CD4-positive, alpha-beta memory T cell (primary cell): ENCODE data around the gene ZFYVE28. TPM values are rescaled to one million over a fixed set of nuclear protein-coding genes. Genes with fewer than 3 reads are reported as not detected.
A peak's percentile ranks its signal among the peaks of the same experiment; 100 is the strongest.

ENCODE experiments used
- CTCF ChIA-PET: fragments of 350-600 bp; sonication (Branson Sonifier 250); formaldehyde crosslinking; loops from one replicate; lab custom pipeline; 2021; ENCODE audit warnings: inconsistent platforms; ENCODE audit not compliant: partially characterized antibody; lab: Charles Lee
- POLR2A ChIA-PET: fragments of 350-600 bp; sonication (Branson Sonifier 250); formaldehyde crosslinking; loops from one replicate; lab custom pipeline; 2021; ENCODE audit not compliant: partially characterized antibody; lab: Charles Lee
- DNase-seq, 5 donors: peaks; one replicate each; pipeline versions ENCODE4 v3.0.0 to v3.0.0-alpha.2; 2020 to 2022; ENCODE audit warnings: mixed read lengths in 1 of 5
- H3K27ac ChIP-seq: one replicate; pipeline ENCODE4 v1.7.0; 2013; ENCODE audit warnings: low read depth, low read length
- H3K27me3 ChIP-seq: 2 replicates; pipeline ENCODE4 v1.7.0; 2013; ENCODE audit warnings: mild to moderate bottlenecking, low read length, moderate library complexity; ENCODE audit not compliant: insufficient read depth
- H3K36me3 ChIP-seq: 2 replicates; pipeline ENCODE4 v1.7.0; 2013; ENCODE audit warnings: mild to moderate bottlenecking, low read length, moderate library complexity; ENCODE audit not compliant: insufficient read depth
- H3K4me1 ChIP-seq: 2 replicates; pipeline ENCODE4 v1.7.0; 2013; ENCODE audit warnings: mild to moderate bottlenecking, low read length, moderate library complexity; ENCODE audit not compliant: insufficient read depth
- H3K4me3 ChIP-seq, 2 donors: one replicate each; pipeline ENCODE4 v1.7.0; 2013; ENCODE audit warnings: low read length in 2 of 2, mild to moderate bottlenecking in 1 of 2
- H3K9me3 ChIP-seq, 2 donors: one replicate each; pipeline ENCODE4 v1.7.0; 2013; ENCODE audit warnings: low read length in 2 of 2, control low read depth in 1 of 2; ENCODE audit not compliant: control insufficient read depth in 1 of 2
- H3K27ac Mint-ChIP-seq, 7 donors: one replicate each; pipeline ENCODE4 v1.8.0; 2020 to 2021; ENCODE audit warnings: mixed read lengths in 7 of 7, mild to moderate bottlenecking in 6 of 7, inconsistent platforms in 3 of 7, moderate library complexity in 3 of 7
- H3K27me3 Mint-ChIP-seq, 2 donors: one replicate each; pipeline ENCODE4 v1.8.0; 2020 to 2021; ENCODE audit warnings: mixed read lengths in 2 of 2
- H3K36me3 Mint-ChIP-seq, 2 donors: one replicate each; pipeline ENCODE4 v1.8.0; 2020 to 2021; ENCODE audit warnings: mixed read lengths in 2 of 2, inconsistent platforms in 1 of 2, mild to moderate bottlenecking in 1 of 2
- H3K4me1 Mint-ChIP-seq, 4 donors: one replicate each; pipeline ENCODE4 v1.8.0; 2020 to 2021; ENCODE audit warnings: mixed read lengths in 4 of 4, mild to moderate bottlenecking in 1 of 4
- H3K4me3 Mint-ChIP-seq, 8 donors: one replicate each; pipeline ENCODE4 v1.8.0; 2020 to 2021; ENCODE audit warnings: mixed read lengths in 8 of 8, mild to moderate bottlenecking in 7 of 8, moderate library complexity in 6 of 8, inconsistent platforms in 3 of 8
- H3K9me3 Mint-ChIP-seq, 8 donors: one replicate each; pipeline ENCODE4 v1.8.0; 2020 to 2021; ENCODE audit warnings: mixed read lengths in 8 of 8, mild to moderate bottlenecking in 5 of 8, inconsistent platforms in 3 of 8, moderate library complexity in 1 of 8
- intact Hi-C: fragments of 100-400 bp; cut with micrococcal nuclease; formaldehyde crosslinking; loops from one replicate; pipeline ENCODE4 v1.15.1; 2023
- polyA plus RNA-seq, 2 donors: library from polyadenylated mRNA; unstranded; fragments of 300-500 nt; fragmentation: Illumina TruSeq; gene quantifications; one replicate each; pipeline ENCODE4 v1.2.3, GENCODE V29; 2021
- total RNA-seq, 2 experiments: library from RNA; stranded (reverse); gene quantifications; one replicate each; pipeline ENCODE4 v1.2.3, GENCODE V29; 2021

The ZFYVE28 gene
- total and polyA plus RNA-seq, 4 experiments from 2014 or later: 13.1 to 31.8 (median 23.8) TPM

GRCh38 chr4:2243681-2244380, 174.6 kb downstream of the ZFYVE28 start:
- no peaks in the 10 kb centered on the region for H3K9me3 ChIP-seq
- peak overlapping the region; percentile 39 to 94 (median 91) for H3K27ac Mint-ChIP-seq
- H3K36me3 ChIP-seq: peaks cover 4% of the 10 kb centered on the region
- H3K9me3 Mint-ChIP-seq: no peaks in the 10 kb centered on the region
- no peak overlapping the region for H3K27ac ChIP-seq
- H3K4me1 ChIP-seq: peaks cover 25% of the 10 kb centered on the region
- H3K36me3 Mint-ChIP-seq: peaks cover 10 to 21% of the 10 kb centered on the region in 2 donors
- no peaks in the 10 kb centered on the region for H3K27me3 ChIP-seq
- POLR2A ChIA-PET: interaction anchor here (0.8 to 1.8 kb wide), 3 partner anchors 18 to 20 kb away, joined by 3 to 5 read pairs (median 3); no protein-coding TSS in a partner anchor
- CTCF ChIA-PET: interaction anchor here (1.0 to 1.1 kb wide), 2 partner anchors 18 to 23 kb away, joined by 3 read pairs; no protein-coding TSS in a partner anchor
- H3K4me3 Mint-ChIP-seq: peak overlapping the region in 4 of 8 donors; percentile 1 to 20 (median 10)
- H3K4me3 ChIP-seq: no peak overlapping the region
- no peak for DNase-seq
- intact Hi-C loops: loop anchor here (2.0 to 5.0 kb wide), 4 partner anchors 39 to 828 kb away; partner anchors contain the start of genes HTT, HTT-AS and LETM1
- H3K27me3 Mint-ChIP-seq: no peaks in the 10 kb centered on the region
- peaks cover 35 to 55% (median 44%) of the 10 kb centered on the region in 4 donors for H3K4me1 Mint-ChIP-seq

GRCh38 chr4:2241410-2242353, 176.8 kb downstream of the ZFYVE28 start, which contains the start of the genes HAUS3 and POLN:
HAUS3 (minus strand) TSS chr4:2242121; CDS start chr4:2240946, 1,175 bp downstream.
POLN (minus strand) TSS chr4:2242121; CDS start chr4:2229231, 12,890 bp downstream.
- H3K27me3 ChIP-seq: no peaks in the 10 kb centered on the region
- peaks cover 25 to 36% of the 10 kb centered on the region in 2 donors for H3K36me3 Mint-ChIP-seq
- no peaks in the 10 kb centered on the region for H3K9me3 ChIP-seq
- no peaks in the 10 kb centered on the region for H3K27me3 Mint-ChIP-seq
- intact Hi-C loops: loop anchor here (1.0 to 5.0 kb wide), 8 partner anchors 21 to 831 kb away; partner anchors contain the start of genes CFAP99, HTT, HTT-AS and LETM1
- peak; percentile 98 to 100 (median 100) for DNase-seq
- H3K4me1 Mint-ChIP-seq: peaks cover 46 to 73% (median 58%) of the 10 kb centered on the region in 4 donors
- peak within 1 kb of the TSS; percentile 49 to 91 for H3K4me3 ChIP-seq
- H3K4me1 ChIP-seq: peaks cover 44% of the 10 kb centered on the region
- POLR2A ChIA-PET: interaction anchor here (0.6 to 3.6 kb wide), 21 partner anchors 9 to 597 kb away, joined by 3 to 62 read pairs (median 5); partner anchors contain the start of genes CFAP99, FAM193A, MXD4 and NELFA
- CTCF ChIA-PET: interaction anchor here (0.6 to 2.7 kb wide), 12 partner anchors 9 to 203 kb away, joined by 3 to 14 read pairs (median 4); partner anchors contain the start of genes CFAP99, MXD4 and ZFYVE28
- H3K36me3 ChIP-seq: no peaks in the 10 kb centered on the region
- peak within 1 kb of the TSS; percentile 81 to 95 (median 91) for H3K4me3 Mint-ChIP-seq
- peak within 1 kb of the TSS; percentile 85 to 98 (median 93) for H3K27ac Mint-ChIP-seq
- no peaks in the 10 kb centered on the region for H3K9me3 Mint-ChIP-seq
- H3K27ac ChIP-seq: peak within 1 kb of the TSS; percentile 88

- intact Hi-C loops: loop anchor here (5.0 kb wide), 2 partner anchors 384 to 831 kb away; partner anchors contain the start of genes HTT, HTT-AS and LETM1
- H3K27me3 ChIP-seq: no peaks in the 10 kb centered on the region
- H3K9me3 ChIP-seq: no peaks in the 10 kb centered on the region
- ChIA-PET CTCF (interaction anchor here (1.1 to 2.7 kb wide), 8 partner anchors 8 to 203 kb away, joined by 3 to 14 read pairs (median 5); partner anchors contain the start of genes CFAP99 and MXD4), POLR2A (interaction anchor here (0.7 to 3.6 kb wide), 16 partner anchors 9 to 296 kb away, joined by 3 to 62 read pairs (median 6); partner anchors contain the start of genes CFAP99, FAM193A, MXD4 and NELFA)
- Mint-ChIP-seq H3K27ac (peak overlapping the region; percentile 85 to 98 (median 93)), H3K27me3 (no peaks in the 10 kb centered on the region), H3K36me3 (peaks cover 25 to 40% of the 10 kb centered on the region in 2 donors), H3K4me1 (peaks cover 46 to 76% (median 58%) of the 10 kb centered on the region in 4 donors), H3K4me3 (peak overlapping the region; percentile 81 to 95 (median 91)), H3K9me3 (no peaks in the 10 kb centered on the region)
- peak overlapping the region; percentile 49 to 91 for H3K4me3 ChIP-seq
- H3K27ac ChIP-seq: peak overlapping the region; percentile 88
- peaks cover 44% of the 10 kb centered on the region for H3K4me1 ChIP-seq
- DNase-seq: peak; percentile 56 to 71 (median 66)
- no peaks in the 10 kb centered on the region for H3K36me3 ChIP-seq
Measured at GRCh38 chr4:2241003-2241402, 177.4 kb downstream of the ZFYVE28 start.

- CTCF ChIA-PET: interaction anchor here (1.1 to 2.5 kb wide), 5 partner anchors 14 to 182 kb away, joined by 3 to 13 read pairs (median 4); partner anchors contain the start of genes CFAP99, MXD4 and ZFYVE28
- no peak overlapping the region for H3K4me3 ChIP-seq
Measured at GRCh38 chr4:2236944-2237666, 181.3 kb downstream of the ZFYVE28 start.

GRCh38 chr4:2231082-2231481, 187.4 kb downstream of the ZFYVE28 start:
- no peak overlapping the region for H3K27ac ChIP-seq
- DNase-seq: no peak
- no peak overlapping the region for H3K4me3 ChIP-seq
- Mint-ChIP-seq H3K36me3 (peaks cover 26 to 57% of the 10 kb centered on the region in 2 donors), H3K4me1 (peaks cover 10 to 35% (median 23%) of the 10 kb centered on the region in 4 donors), H3K27me3 (no peaks in the 10 kb centered on the region), H3K9me3 (peaks cover 0 to 2% (median 0%) of the 10 kb centered on the region in 8 donors), H3K27ac (peak overlapping the region in 1 of 7 donors; percentile 37), H3K4me3 (no peak overlapping the region)
- no peaks in the 10 kb centered on the region for H3K4me1 ChIP-seq
- no peaks in the 10 kb centered on the region for H3K9me3 ChIP-seq
- intact Hi-C loops: no loop called here
- H3K27me3 ChIP-seq: no peaks in the 10 kb centered on the region
- POLR2A ChIA-PET: no interaction called here
- CTCF ChIA-PET: interaction anchor here (3.0 kb wide), 1 partner anchor 11 kb away, joined by 14 read pairs; no protein-coding TSS in a partner anchor
- H3K36me3 ChIP-seq: peaks cover 19% of the 10 kb centered on the region

More at GRCh38 chr4:2236944-2237666, 181.3 kb downstream of the ZFYVE28 start:
- peaks cover 41 to 82% (median 56%) of the 10 kb centered on the region in 4 donors for H3K4me1 Mint-ChIP-seq
- H3K27ac Mint-ChIP-seq: peak overlapping the region in 5 of 7 donors; percentile 39 to 83 (median 64)
- Histone ChIP-seq H3K4me1 (peaks cover 40% of the 10 kb centered on the region), H3K9me3 (no peaks in the 10 kb centered on the region), H3K27ac (no peak overlapping the region), H3K36me3 (peaks cover 19% of the 10 kb centered on the region), H3K27me3 (no peaks in the 10 kb centered on the region)
- no peaks in the 10 kb centered on the region for H3K27me3 Mint-ChIP-seq
- POLR2A ChIA-PET: interaction anchor here (1.2 to 2.4 kb wide), 5 partner anchors 12 to 232 kb away, joined by 3 to 9 read pairs (median 7); partner anchors contain the start of genes CFAP99, MXD4, RNF4 and ZFYVE28
- intact Hi-C loops: no loop called here
- no peak for DNase-seq
- H3K4me3 Mint-ChIP-seq: peak overlapping the region in 6 of 8 donors; percentile 48 to 77 (median 62)
- H3K36me3 Mint-ChIP-seq: peaks cover 44 to 75% of the 10 kb centered on the region in 2 donors
- peaks cover 0 to 2% (median 0%) of the 10 kb centered on the region in 8 donors for H3K9me3 Mint-ChIP-seq
